Kidney (tissue), 14 donors: ENCODE data around the gene PAQR7. TPM values are rescaled to one million over a fixed set of nuclear protein-coding genes. Genes with fewer than 3 reads are reported as not detected.

Source experiments
- DNase-seq, 5 donors: peaks; one replicate each; pipeline ENCODE4 v3.0.0-alpha.2; 2013 to 2020
- FAIRE-seq: peaks from 2 replicates; lab custom pipeline; 2012; peaks lifted over from hg19 to GRCh38; lab: Jason Lieb, UNC
- H3K27ac ChIP-seq, 2 donors: one replicate each; pipeline ENCODE4 v1.7.0; 2013; ENCODE audit warnings: low read depth in 2 of 2, low read length in 2 of 2, inconsistent platforms in 1 of 2
- H3K27me3 ChIP-seq: one replicate; pipeline ENCODE4 v1.7.1; 2013; ENCODE audit warnings: low read length, inconsistent platforms; ENCODE audit not compliant: control insufficient read depth, insufficient read depth
- H3K36me3 ChIP-seq, 3 donors: one replicate each; pipeline versions ENCODE4 v1.7.0 to v1.7.1; 2013; ENCODE audit warnings: low read length in 3 of 3, control low read depth in 1 of 3, inconsistent platforms in 1 of 3; ENCODE audit not compliant: insufficient read depth in 3 of 3, control insufficient read depth in 2 of 3
- H3K4me1 ChIP-seq, 3 donors: one replicate each; pipeline versions ENCODE4 v1.7.0 to v1.7.1; 2013; ENCODE audit warnings: low read length in 3 of 3, inconsistent platforms in 1 of 3, low read depth in 1 of 3; ENCODE audit not compliant: control insufficient read depth in 2 of 3, insufficient read depth in 2 of 3
- H3K4me3 ChIP-seq, 3 donors: one replicate each; pipeline versions ENCODE4 v1.7.0 to v1.8.1; 2013; ENCODE audit warnings: low read length in 3 of 3, control low read depth in 1 of 3, inconsistent platforms in 1 of 3
- H3K9ac ChIP-seq, 3 donors: one replicate each; pipeline versions ENCODE4 v1.7.0 to v1.7.1; 2013; ENCODE audit warnings: low read length in 3 of 3, control low read depth in 1 of 3, inconsistent platforms in 1 of 3
- H3K9me3 ChIP-seq, 3 donors: one replicate each; pipeline versions ENCODE4 v1.7.0 to v1.7.1; 2013; ENCODE audit warnings: low read length in 3 of 3, control low read depth in 1 of 3, inconsistent platforms in 1 of 3; ENCODE audit not compliant: control insufficient read depth in 2 of 3, insufficient read depth in 1 of 3
- CTCF ChIP-seq: IDR thresholded peaks from 3 replicates; pipeline ENCODE4 v1.5.1; 2012; ENCODE audit warnings: mild to moderate bottlenecking, moderate library complexity, borderline replicate concordance; ENCODE audit not compliant: insufficient read depth; ENCODE audit errors: extremely low read depth
- intact Hi-C: fragments of 100-400 bp; cut with DNase I; formaldehyde crosslinking; loops from one replicate; pipeline ENCODE4 v1.11.1; 2022
- polyA plus RNA-seq: library from polyadenylated mRNA; stranded (reverse); fragments of 350-450 nt; fragmentation: Illumina TruSeq; extraction: RNeasy Lipid Tissue Mini Kit (QIAGEN cat#74804); gene quantifications from one replicate; pipeline ENCODE4 v1.2.3, GENCODE V29; 2014; ENCODE audit warnings: low read depth, low replicate concordance; ENCODE audit not compliant: insufficient read depth
- total RNA-seq: library from RNA; stranded (reverse); fragmentation: NEBNext Ultra II Directional; extraction: Animal tissue kit (Norgen Biotek cat#: 25700); gene quantifications from one replicate; pipeline ENCODE4 v1.2.1, GENCODE V29; 2021
- donor health status: control.
- donor health status: control.
- donor health status: control.
- donor health status: control.
- donor health status: control.
- donor health status: DM: yes; HTN: yes; CAD: no.
- donor health status: Normal renal cell carcinoma (clear cell type).

PAQR7 gene
- total and polyA plus RNA-seq, 2 donors from 2014 or later, result 30.2 to 52.0 TPM

- Histone ChIP-seq H3K27me3 (no peaks in the 10 kb centered on the region), H3K36me3 (no peaks in the 10 kb centered on the region), H3K4me3 (no peak overlapping the region), H3K9me3 (no peaks in the 10 kb centered on the region), H3K4me1 (peaks cover 2 to 23% (median 16%) of the 10 kb centered on the region in 3 donors), H3K9ac (no peak overlapping the region), H3K27ac (no peak overlapping the region)
- no peak for TF ChIP-seq CTCF
- FAIRE-seq, result no peak
- intact Hi-C loops, result no loop called here
- no peak for DNase-seq
Measured at GRCh38 chr1:25863486-25864262, 11.8 kb downstream of the PAQR7 start.

- Histone ChIP-seq H3K4me3 (no peak overlapping the region), H3K9ac (no peak overlapping the region), H3K4me1 (peaks cover 2 to 18% (median 12%) of the 10 kb centered on the region in 3 donors), H3K27me3 (no peaks in the 10 kb centered on the region), H3K9me3 (no peaks in the 10 kb centered on the region), H3K36me3 (no peaks in the 10 kb centered on the region), H3K27ac (no peak overlapping the region)
- no peak for DNase-seq
- intact Hi-C loops, result no loop called here
- FAIRE-seq, result no peak
- no peak for TF ChIP-seq CTCF
Measured at GRCh38 chr1:25862785-25863485, 12.6 kb downstream of the PAQR7 start.

GRCh38 chr1:25861316-25862286 is 13.9 kb downstream of the PAQR7 start:
- no peak overlapping the region for H3K27ac ChIP-seq
- H3K27me3 ChIP-seq, result no peaks in the 10 kb centered on the region
- no peak for FAIRE-seq
- H3K9me3 ChIP-seq, result no peaks in the 10 kb centered on the region
- H3K9ac ChIP-seq, result no peak overlapping the region
- no peaks in the 10 kb centered on the region for H3K36me3 ChIP-seq
- TF ChIP-seq CTCF, result no peak
- H3K4me3 ChIP-seq, result no peak overlapping the region
- H3K4me1 ChIP-seq, result peaks cover 2 to 11% (median 7%) of the 10 kb centered on the region in 3 donors
- intact Hi-C loops, result no loop called here
- DNase-seq, result peak in 2 of 5 donors; percentile 39 to 49
